Measurements from ENCODE around the gene WSCD2. TPM values are rescaled to one million over a fixed set of nuclear protein-coding genes. Genes with fewer than 3 reads are reported as not detected.

WSCD2 gene
- total RNA-seq, 3 donors from 2014 or later, result 0.33 to 0.48 (median 0.44) TPM

DNA sequence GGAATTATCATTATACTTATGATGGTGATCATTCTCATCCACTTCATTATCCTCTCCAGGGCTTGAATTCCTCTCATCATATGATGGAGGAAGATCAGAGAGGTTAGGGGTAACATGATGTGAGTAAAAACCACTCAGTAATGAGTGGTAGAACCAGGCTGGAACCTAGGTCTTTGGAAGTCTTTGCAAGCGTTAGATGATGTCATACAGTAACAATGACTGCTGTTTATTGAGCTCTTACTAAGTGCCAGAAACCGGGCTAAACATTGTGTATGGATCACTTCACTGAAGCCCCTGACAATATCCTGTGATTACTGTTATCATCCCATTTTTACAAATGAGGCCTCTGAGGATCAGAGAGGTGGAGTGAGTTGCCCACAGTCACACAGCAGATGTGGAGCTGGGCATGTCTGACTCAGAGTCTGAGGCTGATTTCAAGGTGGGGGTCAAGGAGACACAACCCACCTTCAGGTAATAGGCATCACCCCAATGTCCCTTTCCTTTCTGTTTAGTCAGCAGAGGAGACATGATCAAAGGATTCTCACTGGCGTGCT is 19.5 kb downstream of the WSCD2 start:
- Histone ChIP-seq H3K27ac (no peak overlapping the region), H3K9me3 (no peaks in the 10 kb centered on the region), H3K27me3 (no peaks in the 10 kb centered on the region), H3K4me3 (no peak overlapping the region), H3K4me1 (no peaks in the 10 kb centered on the region), H3K36me3 (no peaks in the 10 kb centered on the region)
- intact Hi-C loops (cut with DNase I; ENCODE audit: low total_unique reads), result loop anchor here (5.0 kb wide), 1 partner anchor 1129 kb away; no protein-coding TSS in a partner anchor
- no peak for TF ChIP-seq POLR2A (IDR thresholded peaks at IDR 0.05)
- no peak for TF ChIP-seq CTCF (IDR thresholded peaks at IDR 0.05)
- TF ChIP-seq POLR2AphosphoS5 (IDR thresholded peaks at IDR 0.05), result no peak
- no peak for DNase-seq (ENCODE audit: low spot score in 2 of 2)

DNA sequence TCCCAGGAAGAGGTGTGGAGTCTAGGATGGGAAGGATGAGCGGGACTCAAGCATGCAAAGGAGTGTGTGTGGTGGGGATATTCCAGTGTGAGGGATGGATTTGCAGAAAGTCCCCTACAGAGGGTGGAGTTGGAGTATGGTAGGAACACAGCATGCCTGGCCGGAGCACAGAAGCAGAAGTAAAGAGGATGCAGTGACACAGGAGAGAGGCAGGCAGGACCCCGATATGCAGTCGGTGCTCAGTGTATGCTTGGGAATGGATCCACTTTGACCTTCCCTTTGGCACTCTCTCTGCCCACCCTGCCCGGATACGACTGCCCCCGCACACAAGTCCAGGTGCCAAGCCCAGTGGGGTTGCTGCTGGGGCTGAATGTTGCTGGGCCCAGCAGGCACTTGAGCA is 21.3 kb downstream of the WSCD2 start:
- H3K27me3 ChIP-seq, result no peaks in the 10 kb centered on the region
- no peaks in the 10 kb centered on the region for H3K4me1 ChIP-seq
- no peak overlapping the region for H3K4me3 ChIP-seq
- H3K27ac ChIP-seq, result no peak overlapping the region
- intact Hi-C loops (cut with DNase I; ENCODE audit: low total_unique reads), result no loop called here
- H3K36me3 ChIP-seq, result no peaks in the 10 kb centered on the region
- no peak for DNase-seq (ENCODE audit: low spot score in 2 of 2)
- no peak for TF ChIP-seq CTCF (IDR thresholded peaks at IDR 0.05)
- no peak for TF ChIP-seq POLR2AphosphoS5 (IDR thresholded peaks at IDR 0.05)
- TF ChIP-seq POLR2A (IDR thresholded peaks at IDR 0.05), result no peak
- H3K9me3 ChIP-seq, result no peaks in the 10 kb centered on the region

DNA sequence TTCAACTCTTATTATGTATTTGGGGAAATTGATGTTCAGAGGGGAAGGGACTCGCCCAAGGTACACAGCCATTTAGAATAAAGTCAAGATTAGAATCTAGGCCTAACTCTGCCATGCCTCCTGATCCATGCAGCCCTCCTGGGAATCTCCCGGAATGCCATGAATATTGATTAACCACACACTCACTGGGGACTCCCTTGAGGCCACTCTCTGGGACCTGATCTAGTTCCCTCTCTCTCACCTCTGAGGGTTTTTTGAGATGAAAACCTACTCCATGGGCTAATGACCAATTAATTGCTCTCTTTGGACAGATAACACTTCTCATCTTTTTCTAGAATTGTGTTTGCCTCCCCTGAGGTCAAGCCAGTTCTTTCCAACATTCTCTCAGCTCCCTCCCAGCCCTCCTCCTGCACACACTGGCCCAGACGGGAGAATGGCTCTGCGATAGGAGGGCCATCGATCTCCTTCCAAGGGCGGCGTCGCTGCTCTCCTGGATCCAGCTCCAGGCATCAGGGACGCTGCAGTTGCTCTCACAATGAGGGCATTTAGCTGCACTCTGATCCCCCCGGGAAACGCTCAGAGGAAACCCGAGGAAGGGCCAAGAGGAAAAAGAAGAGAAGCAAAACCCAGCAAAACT is 22.6 kb downstream of the WSCD2 start:
- no peak for TF ChIP-seq POLR2A (IDR thresholded peaks at IDR 0.05)
- no peak for DNase-seq (ENCODE audit: low spot score in 2 of 2)
- no peaks in the 10 kb centered on the region for H3K27me3 ChIP-seq
- H3K9me3 ChIP-seq, result no peaks in the 10 kb centered on the region
- intact Hi-C loops (cut with DNase I; ENCODE audit: low total_unique reads), result no loop called here
- H3K27ac ChIP-seq, result no peak overlapping the region
- H3K4me1 ChIP-seq, result no peaks in the 10 kb centered on the region
- no peaks in the 10 kb centered on the region for H3K36me3 ChIP-seq
- H3K4me3 ChIP-seq, result no peak overlapping the region

GRCh38 chr12:108152170-108152538 is 23.1 kb downstream of the WSCD2 start:
- H3K36me3 ChIP-seq, result no peaks in the 10 kb centered on the region
- TF ChIP-seq CTCF (IDR thresholded peaks at IDR 0.05) (no peak), POLR2A (IDR thresholded peaks at IDR 0.05) (no peak), POLR2AphosphoS5 (IDR thresholded peaks at IDR 0.05) (no peak)
- H3K27me3 ChIP-seq, result no peaks in the 10 kb centered on the region
- no peak for DNase-seq (ENCODE audit: low spot score in 2 of 2)
- no peak overlapping the region for H3K27ac ChIP-seq
- H3K4me1 ChIP-seq, result no peaks in the 10 kb centered on the region
- H3K9me3 ChIP-seq, result no peaks in the 10 kb centered on the region
- intact Hi-C loops (cut with DNase I; ENCODE audit: low total_unique reads), result no loop called here
- H3K4me3 ChIP-seq, result no peak overlapping the region

- TF ChIP-seq POLR2AphosphoS5 (IDR thresholded peaks at IDR 0.05) (no peak), CTCF (IDR thresholded peaks at IDR 0.05) (no peak), POLR2A (IDR thresholded peaks at IDR 0.05) (no peak)
- no peak overlapping the region for H3K4me3 ChIP-seq
- H3K36me3 ChIP-seq, result no peaks in the 10 kb centered on the region
- H3K27ac ChIP-seq, result no peak overlapping the region
- H3K9me3 ChIP-seq, result no peaks in the 10 kb centered on the region
- H3K4me1 ChIP-seq, result no peaks in the 10 kb centered on the region
- intact Hi-C loops (cut with DNase I; ENCODE audit: low total_unique reads), result no loop called here
- peak in 1 of 2 donors; percentile 43 for DNase-seq (ENCODE audit: low spot score in 2 of 2)
- peaks cover 0 to 10% of the 10 kb centered on the region in 2 donors for H3K27me3 ChIP-seq
Measured at GRCh38 chr12:108156717-108157116, 27.6 kb downstream of the WSCD2 start.

Data from breast epithelium (tissue), 4 donors.